SU-DHL-6 (cell line): Measurements from ENCODE around the gene OR1E2.

Experiments
- H2AFZ ChIP-seq: fragments of 200-600 bp; sonication (generic); 2 replicates; pipeline ENCODE4 v1.6.1; 2014; ENCODE audit warnings: low read depth, mild to moderate bottlenecking, moderate library complexity, mixed read lengths, antibody characterized with exemption, low read length; ENCODE audit not compliant: severe bottlenecking
- H3F3A ChIP-seq: fragments of 200-600 bp; shearing (Covaris generic); 2 replicates; pipeline ENCODE4 v1.6.0; 2016; ENCODE audit warnings: antibody characterized with exemption, mild to moderate bottlenecking; ENCODE audit not compliant: insufficient read depth
- H3K27ac ChIP-seq: fragments of 200-600 bp; sonication (generic); 2 replicates; pipeline ENCODE4 v1.5.1; 2016; ENCODE audit warnings: low read depth, mild to moderate bottlenecking, low read length, moderate library complexity, mixed read lengths
- H3K27me3 ChIP-seq: fragments of 200-600 bp; sonication (generic), shearing (Covaris generic); 2 replicates; pipeline ENCODE4 v1.6.0; 2014; ENCODE audit warnings: mild to moderate bottlenecking, low read length
- H3K36me3 ChIP-seq: fragments of 200-600 bp; sonication (generic); 2 replicates; pipeline ENCODE4 v1.6.1; 2014; ENCODE audit warnings: mild to moderate bottlenecking, low read length, mixed read lengths
- H3K4me2 ChIP-seq: fragments of 300-600, 200-600 bp; shearing (Covaris generic), sonication (generic); 2 replicates; pipeline ENCODE4 v1.6.0; 2014; ENCODE audit warnings: low read length, low read depth, mild to moderate bottlenecking; ENCODE audit not compliant: poor library complexity, severe bottlenecking
- H3K4me3 ChIP-seq: fragments of 200-600 bp; sonication (generic); 2 replicates; pipeline ENCODE4 v1.5.1; 2014; ENCODE audit warnings: antibody characterized with exemption, low read length, mild to moderate bottlenecking, mixed read lengths; ENCODE audit not compliant: insufficient read depth, poor library complexity, severe bottlenecking
- H3K79me2 ChIP-seq: fragments of 200-600 bp; sonication (generic); 2 replicates; pipeline ENCODE4 v1.6.1; 2014; ENCODE audit warnings: mild to moderate bottlenecking, low read length, moderate library complexity; ENCODE audit not compliant: insufficient read depth
- H3K9ac ChIP-seq: fragments of 200-600 bp; sonication (generic); 2 replicates; pipeline ENCODE4 v1.7.0; 2014; ENCODE audit warnings: mild to moderate bottlenecking, low read length
- H3K9me2 ChIP-seq: fragments of 200-600 bp; sonication (generic); replicated peaks from 2 replicates; pipeline ENCODE4 v1.6.1; 2014; ENCODE audit warnings: low read length; ENCODE audit not compliant: insufficient read depth
- H3K9me3 ChIP-seq: fragments of 200-600 bp; sonication (generic); 2 replicates; pipeline ENCODE4 v1.6.1; 2014; ENCODE audit warnings: low read length, mixed read lengths; ENCODE audit not compliant: insufficient read depth
- H4K20me1 ChIP-seq: fragments of 200-600 bp; sonication (generic); 2 replicates; pipeline ENCODE4 v1.6.1; 2014; ENCODE audit warnings: low read depth, mild to moderate bottlenecking, antibody characterized with exemption, low read length, moderate library complexity, mixed read lengths
- CTCF ChIP-seq: fragments of 200-600 bp; sonication (generic); IDR thresholded peaks from one replicate; pipeline ENCODE4 v1.5.1; 2017; ENCODE audit warnings: antibody characterized with exemption, mild to moderate bottlenecking, low read length, moderate library complexity; ENCODE audit not compliant: insufficient read depth, poor library complexity, severe bottlenecking
- EZH2phosphoT487 ChIP-seq: fragments of 200-600 bp; sonication (generic), shearing (Covaris generic); conservative IDR thresholded peaks from 2 replicates; pipeline ENCODE4 v1.6.1; 2018; ENCODE audit warnings: mild to moderate bottlenecking, antibody characterized with exemption, low read length, moderate library complexity, mixed read lengths

OR1E2 gene

GRCh38 chr17:3448059-3448665, 14.5 kb upstream of the OR1E2 start:
- no peak overlapping the region for H2AFZ ChIP-seq
- H3K4me2 ChIP-seq: no peak overlapping the region
- H3K27ac ChIP-seq: no peak overlapping the region

GRCh38 chr17:3447625-3448024, 14.0 kb upstream of the OR1E2 start:
- H2AFZ ChIP-seq: no peak overlapping the region

More at GRCh38 chr17:3448059-3448665, 14.5 kb upstream of the OR1E2 start:
- no peaks in the 10 kb centered on the region for H3K9me3 ChIP-seq
- TF ChIP-seq EZH2phosphoT487: no peak
- TF ChIP-seq CTCF: no peak
- H3F3A ChIP-seq: no peaks in the 10 kb centered on the region
- H4K20me1 ChIP-seq: no peaks in the 10 kb centered on the region
- no peaks in the 10 kb centered on the region for H3K27me3 ChIP-seq
- no peaks in the 10 kb centered on the region for H3K9me2 ChIP-seq
- no peak overlapping the region for H3K4me3 ChIP-seq
- no peaks in the 10 kb centered on the region for H3K79me2 ChIP-seq
- H3K36me3 ChIP-seq: no peaks in the 10 kb centered on the region
- H3K9ac ChIP-seq: no peak overlapping the region

GRCh38 chr17:3440451-3440850, 6.8 kb upstream of the OR1E2 start:
- Histone ChIP-seq H3K9me3 (no peaks in the 10 kb centered on the region), H2AFZ (no peak overlapping the region), H3F3A (no peaks in the 10 kb centered on the region), H3K36me3 (no peaks in the 10 kb centered on the region), H3K4me2 (no peak overlapping the region), H4K20me1 (no peaks in the 10 kb centered on the region), H3K79me2 (no peaks in the 10 kb centered on the region), H3K9me2 (no peaks in the 10 kb centered on the region), H3K9ac (no peak overlapping the region), H3K27ac (no peak overlapping the region), H3K27me3 (no peaks in the 10 kb centered on the region), H3K4me3 (no peak overlapping the region)
- TF ChIP-seq CTCF (no peak), EZH2phosphoT487 (no peak)

More at GRCh38 chr17:3447625-3448024, 14.0 kb upstream of the OR1E2 start:
- Histone ChIP-seq H3K9ac (no peak overlapping the region), H3K36me3 (no peaks in the 10 kb centered on the region), H4K20me1 (no peaks in the 10 kb centered on the region), H3K4me2 (no peak overlapping the region), H3K79me2 (no peaks in the 10 kb centered on the region), H3K4me3 (no peak overlapping the region), H3K9me3 (no peaks in the 10 kb centered on the region), H3K27me3 (no peaks in the 10 kb centered on the region), H3F3A (no peaks in the 10 kb centered on the region), H3K27ac (no peak overlapping the region), H3K9me2 (no peaks in the 10 kb centered on the region)
- TF ChIP-seq CTCF (no peak), EZH2phosphoT487 (no peak)
